LNCAP (cell line): Measurements from ENCODE around the gene METTL22.

Source experiments
- CTCF ChIP-seq: fragments of 450-650 bp; IDR thresholded peaks from 2 replicates; pipeline ENCODE4 v1.5.1; 2017; ENCODE audit warnings: mild to moderate bottlenecking

The METTL22 gene

GRCh38 chr16:8579559-8579958 is 41.9 kb upstream of the METTL22 start:
- no peak for TF ChIP-seq CTCF

DNA sequence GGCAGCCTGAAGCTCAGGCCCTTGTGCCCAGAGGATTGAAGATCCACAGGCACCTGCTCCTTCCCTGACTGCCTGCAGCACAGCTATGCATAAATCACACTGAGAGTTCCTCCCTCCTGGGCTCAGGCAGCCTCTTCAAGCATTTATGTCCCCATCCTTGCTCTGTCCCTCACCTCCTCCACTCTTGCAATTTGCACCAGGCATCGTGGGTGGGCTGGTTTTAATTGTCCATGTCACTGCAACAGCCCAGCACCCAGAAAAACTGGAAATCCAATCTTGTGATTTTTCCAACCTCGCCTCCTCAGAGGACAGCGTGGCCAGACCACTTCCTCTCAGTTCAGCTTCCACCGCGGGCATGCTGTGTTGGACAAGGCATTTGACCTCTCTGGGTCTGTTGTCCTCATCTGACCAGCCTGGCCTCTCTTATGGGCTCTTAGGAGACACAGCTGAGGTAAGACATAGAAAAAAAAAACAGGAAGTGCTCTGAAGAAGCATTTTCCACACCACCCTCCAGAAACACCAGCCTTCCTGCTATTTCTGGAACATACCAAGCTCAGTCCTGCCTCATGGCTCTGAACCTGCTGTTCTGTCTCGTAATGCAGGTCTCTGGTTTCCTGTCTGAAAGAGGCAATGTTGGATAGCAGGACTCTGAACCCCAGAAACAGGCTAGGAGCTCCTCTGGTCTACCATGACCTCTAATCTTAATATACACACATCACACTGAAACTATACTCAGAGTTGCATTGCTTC is 39.5 kb upstream of the METTL22 start:
- TF ChIP-seq CTCF = no peak

DNA sequence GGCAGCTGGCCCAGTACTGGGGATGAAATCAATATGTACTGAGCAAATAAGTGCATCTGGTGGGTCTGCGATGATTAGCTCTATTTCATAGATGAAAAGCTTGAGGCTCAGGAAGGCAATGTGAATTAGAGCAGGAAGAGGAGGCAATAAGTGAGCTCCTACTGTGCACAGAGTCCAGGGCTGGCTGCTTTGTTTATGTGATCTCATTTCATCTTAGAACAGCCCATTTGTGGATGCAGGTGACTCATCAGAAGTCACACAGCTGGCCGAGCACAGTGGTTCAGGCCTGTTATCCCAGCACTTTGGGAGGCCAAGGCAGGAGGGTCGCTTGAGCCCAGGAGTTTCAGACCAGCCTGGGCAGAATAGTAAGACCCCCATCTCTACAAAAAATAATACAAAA is 38.3 kb upstream of the METTL22 start:
- TF ChIP-seq CTCF = no peak

GRCh38 chr16:8583732-8584131 is 37.8 kb upstream of the METTL22 start:
- no peak for TF ChIP-seq CTCF

GRCh38 chr16:8585041-8585440 is 36.5 kb upstream of the METTL22 start:
- TF ChIP-seq CTCF = no peak

DNA sequence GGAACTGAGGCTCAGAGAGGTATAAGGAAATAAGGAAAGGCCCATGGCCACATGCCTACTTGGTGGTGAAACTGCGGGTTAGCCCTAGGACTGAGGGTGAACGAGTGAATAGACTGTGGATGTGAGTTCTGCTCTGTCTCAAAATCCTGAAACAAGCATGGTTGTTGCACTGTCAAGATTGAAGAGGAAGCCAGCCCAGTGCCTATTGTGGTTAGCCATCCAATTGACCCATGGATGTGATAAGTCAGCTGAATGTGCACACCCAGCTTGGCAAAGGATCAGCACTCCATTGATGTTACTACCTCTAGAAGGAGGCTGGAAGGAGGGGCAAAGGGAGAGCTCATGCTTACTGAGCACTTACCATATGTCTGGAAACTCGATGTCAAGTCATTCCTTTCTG is 35.6 kb upstream of the METTL22 start:
- no peak for TF ChIP-seq CTCF

GRCh38 chr16:8587065-8587464 is 34.4 kb upstream of the METTL22 start:
- TF ChIP-seq CTCF = no peak

DNA sequence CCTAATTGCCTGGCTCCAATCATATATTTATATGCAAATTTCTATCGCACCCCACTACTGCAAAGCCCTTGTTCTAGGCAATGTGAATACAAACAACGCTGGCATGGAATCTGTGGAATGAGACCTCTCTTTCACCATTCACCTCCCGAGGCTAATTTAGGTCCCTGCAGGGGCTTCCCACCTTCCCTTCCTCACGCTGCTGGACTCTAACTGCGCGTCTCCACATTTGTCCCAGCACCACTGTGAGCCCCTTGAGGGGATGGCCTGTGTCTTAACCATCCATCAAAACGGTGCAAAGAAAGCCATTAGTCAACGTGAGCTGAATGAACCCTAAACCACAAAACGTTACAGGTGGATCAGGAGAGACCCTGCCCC is 32.8 kb upstream of the METTL22 start:
- TF ChIP-seq CTCF = no peak
